GM23338 (cell line): ENCODE data around the gene ERBB4. TPM values are rescaled to one million over a fixed set of nuclear protein-coding genes. Genes with fewer than 3 reads are reported as not detected.

Experiments
- ATAC-seq: fragments of 200-7000 bp; cut with Tn5 transposase; 3 replicates; pipeline ENCODE4 v1.9.1; 2020
- DNase-seq: peaks from one replicate; pipeline ENCODE4 v3.0.0-alpha.2; 2015; ENCODE audit warnings: low spot score
- H2AFZ ChIP-seq: fragments of 200-600 bp; sonication (generic); 2 replicates; pipeline ENCODE4 v1.8.0; 2016; ENCODE audit warnings: antibody characterized with exemption, mild to moderate bottlenecking, moderate library complexity
- H3F3A ChIP-seq: fragments of 200-600 bp; sonication (generic); replicated peaks from 2 replicates; pipeline ENCODE4 v1.8.0; 2017; ENCODE audit warnings: antibody characterized with exemption, mixed run types, low read depth
- H3K27ac ChIP-seq: fragments of 200-600 bp; sonication (generic); 2 replicates; pipeline ENCODE4 v1.6.1; 2016; ENCODE audit warnings: low read depth
- H3K27me3 ChIP-seq: fragments of 200-600 bp; sonication (generic); 2 replicates; pipeline ENCODE4 v1.8.0; 2016; ENCODE audit warnings: mild to moderate bottlenecking, mixed run types, moderate library complexity; ENCODE audit not compliant: insufficient read depth
- H3K36me3 ChIP-seq: fragments of 200-600 bp; sonication (generic); 2 replicates; pipeline ENCODE4 v1.8.0; 2016; ENCODE audit warnings: mild to moderate bottlenecking; ENCODE audit not compliant: insufficient read depth
- H3K4me1 ChIP-seq: fragments of 200-600 bp; sonication (generic); 2 replicates; pipeline ENCODE4 v1.8.0; 2016; ENCODE audit warnings: mild to moderate bottlenecking, moderate library complexity; ENCODE audit not compliant: insufficient read depth
- H3K4me2 ChIP-seq: fragments of 200-600 bp; sonication (generic); 2 replicates; pipeline ENCODE4 v1.7.1; 2017; ENCODE audit warnings: mixed run types
- H3K4me3 ChIP-seq: fragments of 200-600 bp; sonication (generic); 2 replicates; pipeline ENCODE4 v1.6.1; 2016; ENCODE audit warnings: mixed run types
- H3K79me2 ChIP-seq: fragments of 200-600 bp; sonication (generic); replicated peaks from 2 replicates; pipeline ENCODE4 v1.8.0; 2017; ENCODE audit warnings: mild to moderate bottlenecking; ENCODE audit not compliant: insufficient read depth
- H3K9me2 ChIP-seq: fragments of 200-600 bp; sonication (generic); 2 replicates; pipeline ENCODE4 v1.8.0; 2017; ENCODE audit not compliant: insufficient read depth
- H4K20me1 ChIP-seq: fragments of 200-600 bp; sonication (generic); replicated peaks from 2 replicates; pipeline ENCODE4 v1.8.0; 2017; ENCODE audit warnings: mild to moderate bottlenecking; ENCODE audit not compliant: insufficient read depth
- H3K27ac Mint-ChIP-seq: 2 replicates; pipeline ENCODE4 v1.8.0; 2020; ENCODE audit warnings: inconsistent platforms, mild to moderate bottlenecking, moderate library complexity, mixed read lengths
- H3K27me3 Mint-ChIP-seq: 3 replicates; pipeline ENCODE4 v1.8.0; 2022; ENCODE audit warnings: low read depth, mild to moderate bottlenecking, moderate library complexity, mixed read lengths, inconsistent platforms; ENCODE audit not compliant: insufficient read depth, poor library complexity
- H3K36me3 Mint-ChIP-seq: 3 replicates; pipeline ENCODE4 v1.8.0; 2021; ENCODE audit warnings: low read depth, mild to moderate bottlenecking, inconsistent platforms, moderate library complexity, mixed read lengths
- H3K4me1 Mint-ChIP-seq: 3 replicates; pipeline ENCODE4 v1.8.0; 2020; ENCODE audit warnings: mild to moderate bottlenecking, inconsistent platforms, mixed read lengths
- H3K4me3 Mint-ChIP-seq: 3 replicates; pipeline ENCODE4 v1.8.0; 2021; ENCODE audit warnings: moderate library complexity, mild to moderate bottlenecking, inconsistent platforms, mixed read lengths
- H3K9me3 Mint-ChIP-seq: 3 replicates; pipeline ENCODE4 v1.8.0; 2020; ENCODE audit warnings: moderate library complexity, mild to moderate bottlenecking, inconsistent platforms, mixed read lengths
- CREB1 ChIP-seq: fragments of 250-450 bp; sonication (Bioruptor Pico); IDR thresholded peaks from 2 replicates; pipeline ENCODE4 v1.5.0; 2020; ENCODE audit warnings: low read depth, mild to moderate bottlenecking, moderate library complexity
- CTCF ChIP-seq, 2 experiments: fragments of 200-600 bp in 1 of 2; sonication (generic) in 1 of 2; conservative IDR thresholded peaks; 2 replicates each; pipeline versions ENCODE4 v1.5.1 to v1.6.1; 2016 to 2017; ENCODE audit warnings: antibody characterized with exemption in 2 of 2, low read depth in 2 of 2, mild to moderate bottlenecking in 2 of 2, moderate library complexity in 1 of 2
- ETS1 ChIP-seq: IDR thresholded peaks from 2 replicates; pipeline ENCODE4 v1.6.1; 2016; ENCODE audit warnings: antibody characterized with exemption
- EZH2 ChIP-seq: fragments of 200-600 bp; sonication (generic); IDR thresholded peaks from one replicate; pipeline ENCODE4 v1.8.0; 2017; ENCODE audit warnings: antibody characterized with exemption, mild to moderate bottlenecking, low read depth; ENCODE audit not compliant: unreplicated experiment
- EZH2phosphoT487 ChIP-seq: fragments of 200-600 bp; sonication (generic); IDR thresholded peaks from one replicate; pipeline ENCODE4 v1.8.1; 2018; ENCODE audit warnings: antibody characterized with exemption; ENCODE audit not compliant: unreplicated experiment
- JUNB ChIP-seq: IDR thresholded peaks from one replicate; pipeline ENCODE4 v1.6.1; 2016; ENCODE audit warnings: antibody characterized with exemption; ENCODE audit not compliant: unreplicated experiment
- NANOG ChIP-seq: IDR thresholded peaks from 2 replicates; pipeline ENCODE4 v1.6.1; 2016; ENCODE audit warnings: antibody characterized with exemption, borderline replicate concordance
- POLR2AphosphoS5 ChIP-seq: IDR thresholded peaks from 2 replicates; pipeline ENCODE4 v1.6.1; 2016; ENCODE audit warnings: antibody characterized with exemption, low read depth
- REST ChIP-seq: IDR thresholded peaks from one replicate; pipeline ENCODE4 v1.6.1; 2018; ENCODE audit warnings: antibody characterized with exemption; ENCODE audit not compliant: unreplicated experiment
- STAT1 ChIP-seq: IDR thresholded peaks from one replicate; pipeline ENCODE4 v1.6.1; 2016; ENCODE audit warnings: antibody characterized with exemption; ENCODE audit not compliant: unreplicated experiment
- ZNF114 ChIP-seq: fragments of 250-450 bp; sonication (Bioruptor Pico); IDR thresholded peaks from 2 replicates; pipeline ENCODE4 v1.5.0; 2020; ENCODE audit warnings: mild to moderate bottlenecking, moderate library complexity
- ZNF331 ChIP-seq: fragments of 250-450 bp; sonication (Bioruptor Pico); IDR thresholded peaks from 2 replicates; pipeline ENCODE4 v1.5.0; 2020; ENCODE audit warnings: low read depth, mild to moderate bottlenecking, moderate library complexity
- ZNF462 ChIP-seq: fragments of 250-450 bp; sonication (Bioruptor Pico); IDR thresholded peaks from 2 replicates; pipeline ENCODE4 v1.5.0; 2020; ENCODE audit warnings: mild to moderate bottlenecking, moderate library complexity
- polyA plus RNA-seq: library from polyadenylated mRNA; unstranded; fragments of >200 nt; fragmentation: Nextera tagmentation; extraction: Ambion mirVana; gene quantifications from 2 replicates; pipeline ENCODE4 v1.2.1, GENCODE V29; 2016
- total RNA-seq: library from RNA; depleted of rRNA; stranded (reverse); fragments of >200 nt; shearing (Covaris generic); gene quantifications from 2 replicates; pipeline ENCODE4 v1.2.3, GENCODE V29; 2014

ERBB4 gene
- total and polyA plus RNA-seq, 2 experiments from 2014 or later = 0.73 to 1.1 TPM

GRCh38 chr2:212153923-212154322 lies 384.7 kb downstream of the ERBB4 start:
- DNase-seq = no peak
- Mint-ChIP-seq H3K9me3 (no peaks in the 10 kb centered on the region), H3K27me3 (no peaks in the 10 kb centered on the region), H3K27ac (no peak overlapping the region), H3K4me3 (no peak overlapping the region), H3K4me1 (peaks cover 4% of the 10 kb centered on the region; the same call in 2 of the 3 replicates), H3K36me3 (no peaks in the 10 kb centered on the region)
- no peaks in the 10 kb centered on the region for H3K36me3 ChIP-seq
- no peak overlapping the region for H3K27ac ChIP-seq
- H3K79me2 ChIP-seq = no peaks in the 10 kb centered on the region
- no peaks in the 10 kb centered on the region for H3K27me3 ChIP-seq
- ATAC-seq = no peak
- no peaks in the 10 kb centered on the region for H3K9me2 ChIP-seq
- no peak overlapping the region for H3K4me2 ChIP-seq
- no peaks in the 10 kb centered on the region for H3K4me1 ChIP-seq
- no peak for TF ChIP-seq ZNF331
- TF ChIP-seq ZNF114 (CRISPR knock-in tag) = no peak
- TF ChIP-seq ETS1 = no peak
- no peak for TF ChIP-seq NANOG
- no peak for TF ChIP-seq REST
- no peak for TF ChIP-seq ZNF462
- no peak for TF ChIP-seq CREB1 (CRISPR knock-in tag)
- no peak for TF ChIP-seq JUNB
- TF ChIP-seq POLR2AphosphoS5 = no peak
- no peak for TF ChIP-seq STAT1
- no peak for TF ChIP-seq EZH2
- no peak for TF ChIP-seq EZH2phosphoT487
- TF ChIP-seq CTCF (conservative IDR thresholded peaks at IDR 0.05; ENCODE audit: low read depth in 2 of 2) = no peak
- no peaks in the 10 kb centered on the region for H4K20me1 ChIP-seq
- H3F3A ChIP-seq = no peaks in the 10 kb centered on the region
- no peak overlapping the region for H3K4me3 ChIP-seq
- H2AFZ ChIP-seq = no peak overlapping the region
